ENCODE data around the gene OSBP. TPM values are rescaled to one million over a fixed set of nuclear protein-coding genes. Genes with fewer than 3 reads are reported as not detected.
A peak's percentile ranks its signal among the peaks of the same experiment; 100 is the strongest.

Gene OSBP
- total RNA-seq, 1 experiment from 2014 or later, result 35.3 TPM

- DNase-seq (ENCODE audit: low read depth, low spot score) (no peak), ATAC-seq (no peak)
- BruUV-seq (replicated peaks), result no TSS peak
- intact Hi-C loops (cut with micrococcal nuclease; ENCODE audit: unreplicated experiment) (loop anchor here (5.0 kb wide), 1 partner anchor 56 kb away; no protein-coding TSS in a partner anchor), in situ Hi-C loops (cut with HindIII; ENCODE audit: low pct_unique_long_range_greater_than_20kb, low sequenced_read_pairs) (no loop called here)
- TF ChIP-seq SIN3A (IDR thresholded peaks at IDR 0.05; ENCODE audit: borderline replicate concordance, insufficient read depth, low read depth, low read length) (no peak), REST (IDR thresholded peaks at IDR 0.05; ENCODE audit: insufficient read depth in 1 of 2, low read depth in 2 of 2, low read length in 1 of 2) (no peak), CTCF (IDR thresholded peaks at IDR 0.05) (no peak), POLR2AphosphoS5 (IDR thresholded peaks at IDR 0.05; ENCODE audit: low read depth, low read length) (no peak), TCF7L2 (IDR thresholded peaks at IDR 0.05; ENCODE audit: low read depth, low read length) (no peak)
- H3K4me1 ChIP-seq (ENCODE audit: control insufficient read depth, insufficient read depth, low read length), result peaks cover 24% of the 10 kb centered on the region
- CTCF ChIA-PET, result no interaction called here
- H3K27me3 ChIP-seq (ENCODE audit: control insufficient read depth, insufficient read depth, low read length), result no peaks in the 10 kb centered on the region
- H3K9me3 ChIP-seq (ENCODE audit: control insufficient read depth, insufficient read depth, low read depth, low read length), result no peaks in the 10 kb centered on the region
- POLR2A ChIA-PET, result no interaction called here
- H3K36me3 ChIP-seq (ENCODE audit: control insufficient read depth, insufficient read depth, low read length), result no peaks in the 10 kb centered on the region; the same call in 1 of the 2 replicates
- H3K27ac ChIP-seq (ENCODE audit: low read length), result peak overlapping the region; percentile 26; the same call in 1 of the 2 replicates
- H3K4me3 ChIP-seq (ENCODE audit: low read depth in 2 of 2, low read length in 2 of 2), result no peak overlapping the region
Observed at GRCh38 chr11:59617876-59618275, 2.3 kb upstream of the OSBP start.

DNA sequence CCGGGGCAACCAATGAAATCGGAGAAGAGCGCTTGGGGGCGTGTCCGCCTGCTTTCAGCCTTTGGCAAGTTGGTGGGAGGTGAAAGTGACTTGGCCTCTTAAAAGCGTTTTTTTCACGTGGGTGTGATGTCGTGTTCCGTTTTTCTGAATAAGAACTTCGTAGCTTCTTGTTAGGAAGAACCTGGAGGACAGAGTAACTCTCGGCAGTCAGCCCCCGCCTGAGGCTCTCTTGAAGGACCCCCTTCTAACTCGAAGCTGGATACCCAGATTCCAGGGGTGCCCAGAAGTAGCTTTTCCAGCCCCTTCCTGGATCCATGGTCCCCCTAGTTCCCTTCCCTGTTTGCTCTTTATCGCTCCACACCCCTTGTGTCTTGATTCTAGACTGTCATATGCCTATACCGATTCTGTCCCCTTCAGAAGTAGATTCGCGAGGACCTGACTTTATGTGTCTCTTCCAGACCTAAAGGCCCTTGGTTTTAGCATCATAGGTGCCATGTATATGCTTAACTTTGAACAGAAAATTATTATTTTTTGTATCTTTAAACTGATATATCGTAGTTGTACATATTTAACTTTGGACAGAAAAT is 915 bp upstream of the OSBP start:
- intact Hi-C loops (cut with micrococcal nuclease; ENCODE audit: unreplicated experiment) (loop anchor here (5.0 kb wide), 1 partner anchor 54 kb away; no protein-coding TSS in a partner anchor), in situ Hi-C loops (cut with HindIII; ENCODE audit: low pct_unique_long_range_greater_than_20kb, low sequenced_read_pairs) (no loop called here)
- BruUV-seq (replicated peaks), result TSS peak; percentile 98
- DNase-seq (ENCODE audit: low read depth, low spot score) (peak; percentile 4), ATAC-seq (no peak)
- Histone ChIP-seq H3K27ac (ENCODE audit: low read length) (peak overlapping the region; percentile 88), H3K9me3 (ENCODE audit: control insufficient read depth, insufficient read depth, low read depth, low read length) (no peaks in the 10 kb centered on the region), H3K36me3 (ENCODE audit: control insufficient read depth, insufficient read depth, low read length) (no peaks in the 10 kb centered on the region; the same call in 1 of the 2 replicates), H3K27me3 (ENCODE audit: control insufficient read depth, insufficient read depth, low read length) (no peaks in the 10 kb centered on the region), H3K4me3 (ENCODE audit: low read depth in 2 of 2, low read length in 2 of 2) (peak overlapping the region; percentile 94 to 98), H3K4me1 (ENCODE audit: control insufficient read depth, insufficient read depth, low read length) (peaks cover 32% of the 10 kb centered on the region)
- ChIA-PET POLR2A (interaction anchor here (0.5 to 0.8 kb wide), 2 partner anchors 48 to 74 kb away, joined by 3 to 7 read pairs; no protein-coding TSS in a partner anchor), CTCF (interaction anchor here (0.6 kb wide), 2 partner anchors 31 to 65 kb away, joined by 3 read pairs; no protein-coding TSS in a partner anchor)
- TF ChIP-seq TCF7L2 (IDR thresholded peaks at IDR 0.05; ENCODE audit: low read depth, low read length) (0 out of 2 replicates have a peak, but pooled peaks have one; percentile 6), REST (IDR thresholded peaks at IDR 0.05; ENCODE audit: insufficient read depth in 1 of 2, low read depth in 2 of 2, low read length in 1 of 2) (no peak), POLR2AphosphoS5 (IDR thresholded peaks at IDR 0.05; ENCODE audit: low read depth, low read length) (peak; percentile 67)

Measured in Panc1 (cell line).